NCI-H69 (cell line): Measurements from ENCODE around the gene UTP14A.
"Not testable (repeated sequence)": the region's sequence is repeated elsewhere in the genome, so short reads cannot be mapped to it uniquely, and the experiment has no call there.

Source experiments
- DNase-seq: peaks from one replicate; lab custom pipeline; 2025; lab: John Stamatoyannopoulos, UW

UTP14A gene, protein sequence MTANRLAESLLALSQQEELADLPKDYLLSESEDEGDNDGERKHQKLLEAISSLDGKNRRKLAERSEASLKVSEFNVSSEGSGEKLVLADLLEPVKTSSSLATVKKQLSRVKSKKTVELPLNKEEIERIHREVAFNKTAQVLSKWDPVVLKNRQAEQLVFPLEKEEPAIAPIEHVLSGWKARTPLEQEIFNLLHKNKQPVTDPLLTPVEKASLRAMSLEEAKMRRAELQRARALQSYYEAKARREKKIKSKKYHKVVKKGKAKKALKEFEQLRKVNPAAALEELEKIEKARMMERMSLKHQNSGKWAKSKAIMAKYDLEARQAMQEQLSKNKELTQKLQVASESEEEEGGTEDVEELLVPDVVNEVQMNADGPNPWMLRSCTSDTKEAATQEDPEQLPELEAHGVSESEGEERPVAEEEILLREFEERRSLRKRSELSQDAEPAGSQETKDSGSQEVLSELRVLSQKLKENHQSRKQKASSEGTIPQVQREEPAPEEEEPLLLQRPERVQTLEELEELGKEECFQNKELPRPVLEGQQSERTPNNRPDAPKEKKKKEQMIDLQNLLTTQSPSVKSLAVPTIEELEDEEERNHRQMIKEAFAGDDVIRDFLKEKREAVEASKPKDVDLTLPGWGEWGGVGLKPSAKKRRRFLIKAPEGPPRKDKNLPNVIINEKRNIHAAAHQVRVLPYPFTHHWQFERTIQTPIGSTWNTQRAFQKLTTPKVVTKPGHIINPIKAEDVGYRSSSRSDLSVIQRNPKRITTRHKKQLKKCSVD

DNA sequence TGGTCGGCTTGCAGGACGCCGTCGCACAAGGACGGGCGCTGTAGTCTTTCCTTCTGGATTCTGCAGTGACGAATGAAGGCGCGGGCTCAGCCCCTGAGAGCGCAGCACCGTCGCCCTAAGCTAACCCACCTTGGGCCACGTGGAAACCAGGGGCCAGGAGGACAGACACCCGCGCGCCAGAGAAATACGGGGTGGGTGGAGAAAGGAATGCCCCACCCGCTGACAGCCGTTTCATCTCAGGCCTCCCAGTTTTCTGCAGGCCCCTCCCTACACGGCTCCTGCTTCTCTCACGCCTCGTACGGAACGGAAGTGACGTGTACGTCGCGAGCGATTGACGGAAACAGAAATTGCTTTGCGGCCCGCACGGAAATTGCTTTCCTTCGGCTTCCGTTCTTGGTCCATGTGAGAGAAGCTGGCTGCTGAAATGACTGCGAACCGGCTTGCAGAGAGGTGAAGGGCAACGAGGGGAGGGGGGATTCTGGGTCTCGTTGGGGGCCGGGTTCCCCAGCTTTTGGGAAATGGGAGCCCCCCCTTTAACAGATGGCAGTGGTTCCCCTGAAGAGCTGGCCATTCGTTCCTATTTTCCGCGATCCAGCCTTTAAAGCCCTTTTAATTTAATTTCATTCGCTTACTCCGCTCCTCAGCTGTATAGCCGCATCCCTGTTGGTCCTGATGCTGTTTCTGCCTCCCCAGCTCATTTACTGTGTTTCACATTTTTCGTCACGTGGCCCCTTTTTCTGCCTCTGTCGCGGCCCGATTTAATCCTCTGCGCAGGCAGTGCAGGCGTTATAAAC, at the start of gene UTP14A:
UTP14A (plus strand) TSS at position 378 of the 794 bp plus-strand sequence; CDS start at position 425, 47 bp downstream.
- DNase-seq = peak; percentile 95

DNA sequence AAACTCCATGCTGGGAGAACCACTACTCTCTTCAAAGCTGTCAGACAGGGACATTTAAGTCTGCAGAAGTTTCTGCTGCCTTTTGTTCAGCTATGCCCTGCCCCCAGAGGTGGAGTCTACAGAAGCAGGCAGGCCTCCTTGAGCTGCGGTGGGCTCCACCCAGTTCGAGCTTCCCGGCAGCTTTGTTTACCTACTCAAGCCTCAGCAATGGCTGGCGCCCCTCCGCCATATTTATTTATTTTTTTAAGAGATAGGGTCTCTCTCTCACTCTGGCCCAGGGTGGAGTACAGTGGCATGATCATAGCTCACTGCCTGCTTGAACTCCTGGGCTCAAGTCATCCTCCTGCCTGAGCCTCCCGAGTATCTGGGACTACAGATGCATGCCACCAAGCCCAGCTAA, 46.8 kb upstream of the UTP14A start:
- DNase-seq = not testable (repeated sequence)

DNA sequence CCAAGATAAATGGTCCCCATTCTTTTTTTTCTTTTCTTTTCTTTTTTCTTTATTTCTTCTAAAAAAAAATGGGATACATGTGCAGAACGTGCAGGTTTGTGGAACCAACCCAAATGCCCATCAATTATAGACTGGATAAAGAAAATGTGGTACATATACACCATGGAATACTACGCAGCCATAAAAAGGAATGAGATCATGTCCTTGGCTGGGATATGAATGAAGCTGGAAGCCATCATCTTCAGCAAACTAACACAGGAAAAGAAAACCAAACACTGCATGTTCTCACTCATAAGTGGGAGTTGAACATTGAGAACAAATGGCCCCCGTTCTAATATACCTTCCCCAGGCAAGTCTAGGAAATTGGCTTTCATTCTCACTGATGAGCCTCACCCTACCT, 39.6 kb upstream of the UTP14A start:
- not testable (repeated sequence) for DNase-seq

DNA sequence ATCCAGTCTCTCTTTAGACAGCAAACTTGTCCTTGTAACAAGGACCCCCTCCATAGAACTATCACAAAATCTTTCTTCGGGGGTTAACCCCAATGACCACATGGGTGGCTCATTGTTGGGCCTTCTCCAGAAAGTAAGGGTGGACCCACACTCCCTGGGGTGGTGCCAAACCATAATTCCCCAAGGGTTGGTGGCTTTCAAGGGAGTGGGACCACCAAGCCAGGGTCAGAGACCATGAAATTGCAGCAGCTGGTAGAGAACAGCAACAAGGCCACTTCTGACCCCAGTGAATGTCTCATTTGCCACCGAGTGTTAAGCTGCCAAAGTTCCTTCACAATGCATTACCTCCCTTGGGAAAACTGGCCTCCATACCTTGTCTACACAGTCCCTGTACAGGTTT, 33.4 kb upstream of the UTP14A start:
- DNase-seq = no peak

DNA sequence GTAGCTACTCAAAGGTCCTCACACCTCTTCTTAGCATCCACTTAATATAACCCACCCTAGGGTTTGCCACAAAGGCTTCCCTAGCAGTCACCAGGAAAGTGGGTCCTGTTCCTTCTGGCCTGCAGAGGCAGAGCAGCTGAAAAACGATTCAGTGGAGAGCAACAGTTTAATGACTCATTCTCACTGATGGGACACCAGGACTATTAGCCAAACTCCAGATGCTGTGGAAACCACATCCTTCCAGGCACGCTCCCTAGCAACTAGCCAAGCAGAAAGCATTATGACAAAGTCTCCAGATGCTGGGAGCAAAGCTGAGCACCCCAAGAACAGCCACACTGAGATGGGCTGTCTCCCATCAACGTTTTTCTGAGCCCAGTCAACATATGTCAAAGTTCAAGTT, 30.3 kb upstream of the UTP14A start:
- no peak for DNase-seq

DNA sequence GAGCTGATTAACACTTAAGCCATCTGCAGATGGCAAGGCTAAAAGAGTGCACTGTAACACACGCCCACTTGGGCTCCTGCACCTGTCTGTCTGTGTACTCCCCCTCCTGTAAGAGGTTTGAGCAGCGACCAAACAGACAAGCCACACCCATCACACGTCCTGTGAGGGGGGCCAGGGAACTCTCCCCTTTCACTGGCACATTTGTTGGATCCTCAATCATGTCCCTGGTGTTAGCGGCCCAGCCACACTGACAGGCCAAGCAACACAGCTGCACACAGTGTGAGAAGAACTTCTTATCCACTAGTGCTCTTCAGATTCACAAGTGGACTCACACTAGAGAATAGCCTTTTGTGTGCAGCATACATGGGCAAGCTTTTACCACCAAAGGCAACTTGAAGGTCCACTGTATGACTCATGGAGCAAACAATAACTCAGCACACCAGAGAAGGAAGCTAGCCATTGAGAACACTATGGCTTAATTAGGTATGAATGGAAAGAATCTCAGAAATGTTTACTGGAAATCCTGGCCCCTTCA, 29.1 kb upstream of the UTP14A start:
- peak; percentile 1 for DNase-seq

DNA sequence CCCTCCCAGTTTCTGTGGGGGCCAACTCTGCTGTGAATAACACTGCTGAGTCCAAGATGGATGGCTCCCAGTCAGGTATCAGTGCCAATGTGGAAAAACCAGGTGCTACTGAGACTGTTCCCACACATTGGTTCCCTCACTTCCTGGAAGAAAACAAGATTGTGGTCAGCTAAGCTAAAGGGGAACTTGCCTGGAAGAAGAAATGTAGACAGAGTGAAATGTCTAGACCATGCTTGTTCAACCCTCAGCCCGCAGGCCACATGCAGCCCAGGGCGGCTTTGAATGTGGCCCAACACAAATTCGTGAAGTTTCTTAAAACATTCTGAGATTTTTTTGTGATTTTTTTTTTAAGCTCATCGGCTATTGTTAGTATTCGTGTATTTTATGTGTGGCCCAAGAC, 28.6 kb upstream of the UTP14A start:
- no peak for DNase-seq

DNA sequence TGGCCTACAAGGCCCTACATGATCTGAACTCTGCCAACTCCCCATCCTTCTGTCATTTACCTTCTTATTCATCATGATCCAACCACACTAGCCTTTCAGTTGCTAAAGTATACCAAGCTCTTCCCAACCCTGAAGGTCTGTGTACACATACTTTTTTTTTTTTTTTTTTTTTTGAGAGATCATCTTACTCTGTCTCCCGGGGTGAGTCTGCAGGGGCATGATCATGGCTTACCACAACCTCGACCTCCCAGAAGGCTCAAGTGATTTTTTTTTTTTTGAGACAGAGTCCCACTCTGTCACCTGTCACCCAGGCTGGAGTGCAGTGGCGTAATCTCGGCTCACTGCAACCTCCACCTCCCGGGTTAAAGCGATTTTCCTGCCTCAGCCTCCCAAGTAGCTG, 5.9 kb upstream of the UTP14A start:
- no peak for DNase-seq

DNA sequence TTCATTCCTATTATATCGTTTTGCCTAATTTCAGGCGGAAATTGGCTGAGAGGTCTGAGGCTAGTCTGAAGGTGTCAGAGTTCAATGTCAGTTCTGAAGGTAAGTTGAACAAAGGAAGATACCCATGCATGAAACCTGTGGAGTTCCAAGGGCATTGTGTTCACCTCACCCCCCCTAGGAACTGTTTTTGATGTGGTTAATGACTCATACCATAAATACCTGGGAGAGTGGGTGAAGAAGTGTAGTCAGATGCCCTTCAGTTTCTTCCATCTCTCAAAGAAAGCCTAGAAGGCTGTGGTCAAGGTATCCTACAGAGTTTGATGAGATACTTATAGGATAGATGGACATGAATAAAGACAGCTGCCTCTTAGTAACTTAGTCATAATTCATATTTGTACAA, 2.7 kb downstream of the UTP14A start:
- no peak for DNase-seq

DNA sequence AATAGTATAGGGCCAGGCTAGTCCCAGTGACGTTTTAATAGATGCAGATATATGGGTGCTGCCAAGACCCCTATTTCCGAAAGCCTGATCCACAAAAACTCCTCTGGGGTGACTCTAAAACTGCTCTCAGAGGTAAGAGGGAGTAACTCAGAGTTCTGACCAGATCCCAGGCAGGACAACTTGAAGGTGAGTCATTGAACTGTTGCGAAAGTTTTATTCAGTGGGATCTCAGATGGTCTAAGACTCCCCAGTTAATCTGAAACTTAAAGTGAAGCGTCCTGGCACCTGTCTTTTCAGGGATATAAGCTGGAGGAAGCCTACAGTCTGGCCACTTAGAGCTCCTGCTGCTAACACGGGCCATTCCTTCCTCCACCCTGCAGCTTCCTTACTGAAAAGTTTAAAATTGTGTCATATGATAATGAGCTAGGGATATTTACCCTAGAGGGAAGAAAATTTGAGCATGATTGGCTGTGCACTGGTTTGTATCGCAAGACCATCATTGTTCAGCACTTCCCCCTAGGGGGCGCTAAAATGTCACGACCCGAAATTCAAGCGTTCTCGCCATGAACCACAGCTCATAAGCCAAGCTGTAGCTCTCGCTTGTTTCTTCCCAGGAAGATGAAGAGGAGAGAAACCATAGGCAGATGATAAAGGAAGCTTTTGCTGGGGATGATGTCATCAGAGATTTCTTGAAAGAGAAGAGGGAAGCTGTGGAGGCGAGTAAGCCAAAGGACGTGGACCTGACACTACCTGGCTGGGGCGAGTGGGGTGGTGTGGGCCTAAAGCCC, 19.5 kb downstream of the UTP14A start:
- DNase-seq = peak; percentile 58

DNA sequence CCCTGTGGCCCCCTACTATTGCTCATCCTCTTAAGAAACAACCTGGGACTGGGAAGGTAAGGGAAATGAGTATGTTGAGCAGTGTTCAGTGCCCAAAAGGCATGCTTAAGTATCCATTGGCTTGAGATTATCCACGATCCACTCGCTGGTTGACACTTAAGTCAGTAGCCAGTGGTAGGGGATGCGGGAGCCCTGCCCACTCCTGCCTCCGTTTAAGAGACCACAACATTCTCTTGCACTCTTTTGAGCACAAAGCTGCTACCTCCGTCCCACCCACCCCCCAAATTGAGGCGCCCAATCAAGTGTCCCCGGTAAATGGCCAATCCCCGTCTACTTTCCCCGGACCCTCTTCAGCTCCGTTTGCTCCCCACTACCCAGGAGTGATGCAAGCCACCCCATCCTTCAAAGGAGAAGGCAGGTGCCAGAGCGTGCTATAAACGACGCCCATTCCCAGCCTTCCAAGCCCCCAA, 25.0 kb downstream of the UTP14A start:
- peak; percentile 42 for DNase-seq

DNA sequence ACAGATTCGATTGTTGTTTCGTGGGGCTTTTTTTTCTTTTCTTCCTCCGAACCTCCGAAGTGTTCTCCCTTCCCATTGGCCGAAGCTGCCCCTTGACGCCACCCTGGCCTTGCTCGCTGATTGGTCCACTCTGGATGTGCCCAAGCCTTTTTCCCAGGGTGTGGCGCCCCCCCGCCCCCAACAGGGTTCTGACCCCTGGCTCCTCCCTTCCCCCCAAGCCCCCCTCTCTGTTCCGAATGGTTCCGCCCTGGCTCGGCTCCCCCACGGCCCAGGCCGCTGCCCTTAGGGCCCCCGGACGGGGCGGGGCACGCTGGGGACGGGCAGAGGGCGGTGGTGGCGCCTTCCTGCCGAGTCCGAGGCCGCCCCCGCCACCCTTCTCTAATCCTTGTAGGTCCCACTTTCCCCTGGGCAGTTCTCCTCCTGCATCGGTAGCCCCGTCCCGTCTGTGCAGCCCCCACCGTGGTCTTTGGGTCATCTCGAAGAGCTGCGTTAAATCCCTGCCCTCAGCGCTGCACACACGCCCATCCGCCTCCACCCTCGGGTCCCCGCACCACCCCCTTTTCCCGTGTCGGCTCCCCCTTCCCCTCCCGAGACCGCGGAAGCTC, 25.5 kb downstream of the UTP14A start:
- peak; percentile 87 for DNase-seq

DNA sequence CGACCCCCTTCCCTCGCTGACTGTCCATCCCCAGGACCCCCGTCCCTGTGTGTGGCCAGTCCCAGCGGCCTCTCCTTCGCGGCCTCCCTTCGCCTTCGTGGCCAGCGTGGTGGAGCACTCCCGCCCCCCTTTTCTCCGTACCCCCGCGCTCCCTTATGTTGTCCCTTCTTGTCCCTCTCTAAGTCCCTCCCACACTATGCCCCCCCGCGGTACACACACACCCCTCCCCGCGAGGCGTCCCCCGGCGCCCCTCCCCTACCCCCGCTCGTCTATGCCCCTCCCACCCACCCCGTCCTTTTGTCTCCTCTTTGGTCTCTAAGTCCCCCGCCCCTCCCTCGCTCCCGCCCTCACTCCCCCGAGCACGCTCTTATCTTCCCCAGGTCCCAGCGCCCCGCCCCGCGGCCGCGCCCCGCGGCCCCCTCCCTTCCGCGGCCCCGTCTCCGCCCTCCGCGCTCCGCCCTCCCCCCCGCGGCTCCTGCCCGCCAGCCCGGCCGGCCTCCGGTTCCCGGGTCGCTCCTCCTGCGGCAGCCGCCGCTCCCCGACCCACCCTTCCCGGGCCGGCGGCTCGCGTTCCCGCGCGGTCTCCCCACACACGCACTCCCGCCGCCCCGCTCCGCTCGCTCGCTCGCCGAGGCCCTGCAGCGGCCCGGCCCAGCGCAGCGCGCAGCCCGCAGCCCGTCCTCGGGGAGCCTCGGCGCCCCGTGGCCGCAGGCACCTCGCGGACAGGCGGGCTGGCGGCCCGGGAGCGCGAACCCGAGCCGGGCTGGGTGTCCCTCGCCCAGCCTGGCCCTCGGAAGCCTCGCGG, 26.3 kb downstream of the UTP14A start:
- peak; percentile 93 for DNase-seq

DNA sequence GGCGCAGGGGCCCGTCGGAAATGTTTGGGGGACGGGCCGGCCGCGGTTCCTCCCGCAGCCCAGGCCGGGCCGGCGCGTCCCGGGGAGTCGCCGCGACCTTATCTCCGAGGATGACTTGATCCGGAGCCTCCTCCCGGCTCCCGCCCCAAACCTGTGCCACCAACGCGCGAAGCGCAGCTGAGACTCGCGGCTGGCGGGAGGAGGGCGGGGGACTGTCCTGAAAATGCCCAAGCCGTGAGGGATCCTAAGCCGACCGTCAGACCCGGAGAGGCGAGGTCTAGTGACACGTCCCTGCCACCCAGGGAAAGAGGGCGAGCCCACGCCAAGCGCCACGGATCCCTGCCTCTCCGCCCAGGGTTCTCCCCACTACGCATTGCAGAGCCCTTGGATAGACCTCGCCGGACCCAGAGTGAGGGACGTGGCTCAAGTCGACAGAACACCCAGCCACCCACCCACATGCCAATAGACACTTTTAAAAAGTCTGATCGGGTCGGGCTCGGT, 26.9 kb downstream of the UTP14A start:
- DNase-seq = peak; percentile 29

DNA sequence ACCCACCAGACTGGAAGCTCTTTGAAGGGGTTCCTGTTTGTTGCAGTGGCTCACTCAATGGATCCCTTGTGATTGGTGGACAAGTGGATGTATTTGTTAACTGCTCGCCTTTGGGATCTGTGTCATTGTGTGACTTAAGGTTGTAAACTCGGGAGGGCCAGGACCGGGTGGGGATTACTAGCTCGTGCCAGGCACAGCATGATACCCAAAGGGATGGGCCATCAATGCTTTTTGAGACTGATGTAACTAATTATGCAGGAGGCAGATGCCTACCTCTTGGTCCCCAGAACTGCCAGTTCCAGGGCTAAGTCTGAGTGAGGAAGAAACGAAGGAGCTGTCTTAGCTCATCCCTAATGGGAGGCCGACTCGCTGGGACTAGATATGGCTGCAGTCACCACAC, 27.7 kb downstream of the UTP14A start:
- DNase-seq = peak; percentile 15

DNA sequence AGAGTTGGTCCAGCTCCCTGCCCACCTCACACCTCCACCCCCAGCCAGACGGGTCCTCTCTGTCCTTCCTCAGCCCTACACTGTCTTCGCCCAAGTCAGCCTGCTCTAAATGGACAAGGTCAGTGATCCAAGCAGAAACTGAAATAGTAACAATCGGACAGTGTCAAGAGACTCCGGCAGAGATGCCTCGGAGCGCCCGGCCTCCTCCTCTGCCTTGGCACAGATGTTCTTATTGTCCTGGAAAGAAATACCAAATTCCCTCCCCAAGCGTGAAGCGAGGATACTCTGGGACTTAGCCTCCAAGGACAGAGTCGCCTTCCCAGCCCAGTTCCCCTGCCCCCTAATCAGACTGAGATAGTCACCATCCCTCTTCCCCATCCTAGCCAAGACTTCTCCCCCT, 28.5 kb downstream of the UTP14A start:
- DNase-seq = peak; percentile 5

DNA sequence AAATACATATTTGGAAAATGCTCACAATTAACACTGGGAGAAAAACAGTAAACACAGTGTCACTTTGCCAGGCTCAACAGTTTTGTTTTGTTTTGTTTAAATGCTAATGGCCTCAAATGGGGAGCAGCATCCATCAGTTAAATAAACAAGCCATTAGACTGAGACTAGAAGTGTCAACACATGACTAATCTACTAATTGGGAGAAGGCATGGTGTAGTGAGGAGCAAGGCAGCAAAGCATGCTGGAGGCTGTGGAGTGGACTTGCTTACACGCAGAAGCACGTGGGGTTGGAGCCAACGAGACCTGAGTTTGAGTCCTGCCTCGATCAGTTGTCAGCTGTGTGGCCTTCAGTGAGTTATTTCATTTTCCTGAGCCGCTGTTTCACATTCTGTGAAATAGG, 29.0 kb downstream of the UTP14A start:
- DNase-seq = peak; percentile 43

DNA sequence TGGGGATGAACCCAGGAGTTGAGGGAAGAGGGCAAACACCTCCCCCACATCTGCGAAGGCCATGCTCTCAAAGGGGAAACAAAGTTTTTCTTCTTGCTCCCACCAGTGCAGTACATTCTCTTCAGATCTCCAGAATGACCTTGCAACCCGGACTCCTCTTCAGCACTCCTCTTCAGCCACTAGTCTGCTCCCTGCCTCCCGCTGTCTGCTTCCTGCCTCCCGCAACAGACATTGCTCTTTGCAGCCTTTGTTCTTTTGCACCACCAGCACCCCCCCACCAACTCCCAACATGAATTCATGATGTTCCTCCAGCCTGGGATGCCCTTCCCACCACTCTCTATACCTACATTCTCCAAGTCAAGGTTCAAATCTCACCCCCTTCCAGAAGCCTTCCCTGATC, 32.1 kb downstream of the UTP14A start:
- DNase-seq = peak; percentile 1

DNA sequence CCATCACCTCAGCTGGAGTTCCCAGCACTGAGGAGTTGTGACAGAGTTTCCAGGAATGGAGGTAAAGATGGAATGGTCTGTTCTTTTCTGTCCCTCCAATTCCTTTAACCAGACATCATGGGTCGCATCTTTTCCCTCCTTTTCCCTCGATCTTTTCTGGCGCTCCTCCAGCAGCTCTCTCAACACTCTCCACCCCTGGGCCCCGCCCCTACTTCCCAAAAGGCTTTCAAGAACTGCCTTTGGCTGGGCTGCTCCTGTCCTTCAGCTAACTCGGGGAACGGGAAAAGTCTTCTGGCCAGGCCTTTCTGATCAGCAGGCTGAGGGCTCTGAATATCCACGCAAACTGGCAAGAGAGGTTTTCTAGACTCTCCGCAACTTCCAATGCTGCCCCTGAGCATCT, 34.0 kb downstream of the UTP14A start:
- peak; percentile 42 for DNase-seq

DNA sequence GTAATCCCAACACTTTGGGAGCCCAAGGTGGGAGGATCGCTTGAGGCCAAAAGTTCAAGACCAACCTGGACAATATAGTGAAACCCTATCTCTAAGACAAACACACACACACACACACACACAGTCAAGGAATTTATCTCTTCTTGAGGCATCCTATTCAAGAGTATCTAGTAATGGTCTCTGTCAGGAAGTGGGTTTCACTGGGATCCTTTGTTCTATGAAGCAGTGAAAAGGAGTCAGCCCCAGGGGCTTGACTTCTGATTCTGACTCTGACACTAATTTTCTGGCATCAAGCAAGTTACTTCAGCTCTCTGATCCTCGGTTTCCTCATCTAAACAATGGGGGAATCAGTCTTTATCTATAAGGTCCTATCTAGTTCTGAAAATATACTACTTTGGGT, 34.8 kb downstream of the UTP14A start:
- DNase-seq = no peak
